Activated naive CD4-positive, alpha-beta T cell (primary cell): ENCODE data around the gene LHPP.

Experiments
- DNase-seq, 4 experiments: peaks; one replicate each; lab custom pipeline; 2025; lab: John Stamatoyannopoulos, UW

The LHPP gene

DNA sequence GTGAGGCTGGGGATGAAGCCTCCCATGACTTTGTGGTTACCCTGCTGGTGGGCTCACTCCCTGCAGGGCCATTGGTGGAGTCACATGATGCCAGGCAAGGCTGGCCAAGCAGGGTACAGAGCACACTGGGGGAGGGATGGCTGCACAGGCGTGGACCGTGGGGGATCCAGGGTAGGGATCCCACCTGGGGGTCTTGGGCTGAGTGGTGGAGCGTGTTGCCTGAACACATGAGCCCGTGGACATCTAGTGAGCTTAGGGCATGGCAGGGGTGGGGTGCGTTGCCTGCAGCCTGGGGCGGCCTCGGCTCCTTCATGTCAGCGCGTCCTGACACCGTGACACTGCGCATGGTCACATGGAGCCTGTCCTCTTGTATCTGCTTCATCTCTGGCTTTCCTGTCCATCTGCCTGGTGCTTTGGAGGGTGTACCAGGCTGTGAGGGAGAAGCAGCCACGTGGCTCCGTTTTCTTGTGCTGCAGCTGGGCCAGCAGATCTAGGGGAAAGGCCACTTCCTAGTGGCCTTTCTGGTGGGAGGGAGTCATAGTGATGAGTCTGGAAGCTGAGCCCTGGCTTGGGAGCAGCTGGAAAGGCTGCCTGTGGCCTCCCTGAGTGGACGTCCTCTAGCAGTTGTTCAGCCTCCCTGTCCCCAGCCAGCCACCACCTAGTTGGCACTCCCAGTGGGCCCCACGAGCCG lies 96.2 kb downstream of the LHPP start:
- no peak for DNase-seq

DNA sequence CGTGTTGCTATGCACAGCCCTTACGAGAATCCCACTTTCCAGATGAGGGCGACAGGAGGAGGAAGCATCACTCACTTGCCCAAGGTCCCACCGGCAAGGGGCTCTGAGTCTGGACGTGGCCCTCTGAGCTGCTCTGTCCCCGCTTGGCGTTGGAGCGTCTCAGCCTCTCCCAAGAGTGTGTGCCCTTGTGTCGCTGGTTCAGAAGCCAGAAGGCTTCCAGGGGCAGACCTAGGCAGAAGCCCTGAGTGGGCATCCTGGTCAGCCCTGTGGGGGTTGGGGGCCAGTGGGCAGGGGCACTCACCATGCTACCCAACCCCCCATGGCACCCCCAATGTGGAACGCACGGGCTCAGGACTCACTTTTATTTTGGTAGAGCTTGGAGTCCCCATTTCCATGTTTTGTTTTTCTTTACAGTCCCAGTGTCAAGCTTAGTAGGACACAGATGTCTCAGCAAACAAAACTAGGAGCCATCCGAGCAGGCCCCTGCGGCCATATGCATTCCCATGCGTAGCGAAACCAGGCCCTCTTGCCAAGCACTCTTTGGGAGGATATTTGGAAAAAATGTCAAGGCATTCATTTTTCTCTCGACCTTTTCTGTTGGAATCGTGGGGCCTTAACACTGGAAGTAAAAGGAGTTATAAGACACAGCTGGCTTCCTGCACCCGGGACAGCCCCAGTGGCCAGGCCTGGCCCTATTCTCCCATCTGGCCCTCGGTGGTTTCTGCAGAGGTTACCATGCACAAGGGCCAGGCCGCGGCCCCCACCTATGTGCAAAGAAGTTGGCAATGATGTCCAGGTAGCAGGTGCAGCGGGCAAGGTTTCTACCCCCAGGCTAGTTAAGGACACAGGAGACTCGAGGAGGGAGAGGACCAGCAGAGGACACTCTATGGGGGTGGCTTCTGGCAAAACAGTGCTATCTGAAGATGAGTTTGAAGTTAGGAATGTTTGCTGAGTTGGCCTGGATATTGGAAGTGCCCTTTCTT lies 97.0 kb downstream of the LHPP start:
- no peak for DNase-seq

DNA sequence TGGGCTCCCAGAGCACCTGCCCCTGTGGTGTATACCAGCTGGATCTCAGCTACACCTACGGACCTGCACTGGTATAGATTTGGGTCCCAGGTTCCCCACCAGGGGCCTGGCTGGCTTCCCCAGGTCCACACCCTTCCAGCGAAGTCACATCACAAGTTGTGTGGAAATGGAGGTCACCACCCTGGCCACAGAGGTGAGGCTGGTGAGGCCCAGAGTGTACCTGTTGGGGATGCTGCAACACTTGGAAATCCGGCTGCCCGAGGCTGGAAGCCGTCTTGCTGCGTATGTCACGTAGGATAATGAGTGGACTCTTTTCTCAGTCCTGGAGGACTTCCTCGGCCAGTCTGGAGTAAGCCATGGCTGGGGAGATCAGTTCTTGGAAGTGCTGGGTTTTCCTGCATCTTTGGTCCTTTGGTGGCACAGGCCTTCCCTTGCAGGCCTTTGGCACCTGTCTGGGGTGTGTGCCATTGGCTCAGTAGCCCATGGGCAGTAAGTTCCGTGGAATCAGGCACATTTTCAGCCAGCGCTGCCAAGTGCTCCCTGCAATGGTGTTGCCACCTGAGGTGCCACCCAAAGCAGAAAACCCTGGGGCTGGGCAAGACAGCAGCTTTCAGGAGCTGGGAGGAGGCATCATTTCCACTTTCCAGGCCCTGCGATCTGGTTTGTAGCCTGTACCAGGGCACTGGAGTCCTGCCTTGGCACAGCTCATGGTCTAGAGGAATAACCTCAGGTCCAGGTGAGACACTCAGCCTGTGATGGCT lies 97.9 kb downstream of the LHPP start:
- no peak for DNase-seq

DNA sequence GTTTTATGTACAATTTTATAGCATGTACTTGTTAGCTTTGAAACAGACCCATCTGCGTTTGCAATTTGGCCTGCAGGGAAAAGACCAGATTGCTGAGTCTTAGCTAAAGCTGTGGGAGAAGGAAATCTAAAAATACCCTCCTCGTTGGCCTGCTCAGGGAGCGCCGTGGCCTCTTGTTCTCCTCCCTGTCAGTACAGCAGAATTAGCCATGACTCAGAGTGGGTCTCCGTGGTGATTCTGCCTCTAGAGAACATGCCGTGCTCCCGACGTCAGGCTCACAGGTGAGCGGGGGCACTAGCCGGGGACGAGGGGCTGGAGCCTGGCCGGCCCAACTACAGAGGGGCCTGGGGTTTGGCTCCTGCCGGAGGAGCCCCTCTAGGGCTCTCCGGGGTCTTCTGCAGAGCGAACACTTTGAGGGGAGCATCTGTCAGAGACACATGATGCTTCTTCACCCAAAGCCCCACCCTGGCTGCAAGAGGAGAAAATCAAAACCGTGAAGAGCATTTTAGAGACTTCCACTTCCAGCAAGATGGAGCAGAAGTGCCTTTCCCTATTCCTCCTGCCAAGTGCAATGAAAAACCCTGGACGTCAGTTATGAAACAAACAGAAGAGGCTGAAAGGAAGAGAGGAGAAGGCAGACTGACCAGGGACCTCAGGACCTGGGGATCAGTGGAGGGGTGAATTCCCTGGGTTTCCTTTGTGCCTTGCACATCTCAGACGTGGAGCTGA lies 98.9 kb downstream of the LHPP start:
- DNase-seq, result no peak

DNA sequence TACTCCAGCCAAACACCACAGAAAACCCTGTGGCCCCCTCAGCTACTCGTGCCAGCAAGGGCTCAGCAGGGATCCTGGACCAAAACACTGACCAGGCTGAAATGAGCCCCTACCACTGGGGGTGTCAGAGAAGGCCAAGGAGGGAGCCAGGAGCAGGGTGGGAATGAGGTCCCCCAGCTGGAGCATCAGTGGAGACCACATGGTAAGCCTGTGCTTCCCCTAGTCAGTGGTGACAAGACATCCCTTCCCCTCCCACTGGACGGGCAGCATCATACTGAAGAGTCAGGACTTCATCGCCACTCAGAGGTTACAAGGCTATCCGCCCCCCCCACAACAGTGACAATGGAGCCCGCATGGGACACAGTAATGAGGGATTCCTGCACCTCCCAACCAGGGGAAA lies 99.6 kb downstream of the LHPP start:
- DNase-seq, result no peak

DNA sequence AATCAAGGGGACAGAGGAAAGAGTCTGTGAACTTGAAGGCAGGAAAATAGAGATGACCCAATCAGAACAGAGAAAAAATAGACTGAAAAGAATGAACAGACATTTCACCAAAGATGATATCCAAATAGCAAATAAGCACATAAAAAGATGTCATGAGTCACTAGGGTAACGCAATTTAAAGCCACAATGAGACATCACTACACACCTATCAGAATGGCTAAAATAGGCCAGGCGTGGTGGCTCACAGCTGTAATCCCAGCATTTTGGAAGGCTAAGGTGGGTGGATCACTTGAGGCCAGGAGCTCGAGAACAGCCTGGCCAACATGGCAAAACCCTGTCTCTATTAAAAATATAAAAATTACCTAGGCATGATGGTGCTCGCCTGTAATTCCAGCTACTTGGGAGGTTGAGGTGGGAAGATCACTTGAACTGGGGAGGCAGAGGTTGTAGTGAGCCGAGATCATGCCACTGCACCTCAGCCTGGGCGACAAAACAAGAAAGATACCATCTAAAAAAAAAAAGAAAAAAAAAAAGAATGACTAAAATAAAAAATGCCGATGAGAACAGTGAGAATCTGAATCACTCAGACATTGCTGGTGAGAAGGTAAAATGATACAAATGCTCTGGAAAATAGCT lies 100.9 kb downstream of the LHPP start:
- DNase-seq, result no peak

DNA sequence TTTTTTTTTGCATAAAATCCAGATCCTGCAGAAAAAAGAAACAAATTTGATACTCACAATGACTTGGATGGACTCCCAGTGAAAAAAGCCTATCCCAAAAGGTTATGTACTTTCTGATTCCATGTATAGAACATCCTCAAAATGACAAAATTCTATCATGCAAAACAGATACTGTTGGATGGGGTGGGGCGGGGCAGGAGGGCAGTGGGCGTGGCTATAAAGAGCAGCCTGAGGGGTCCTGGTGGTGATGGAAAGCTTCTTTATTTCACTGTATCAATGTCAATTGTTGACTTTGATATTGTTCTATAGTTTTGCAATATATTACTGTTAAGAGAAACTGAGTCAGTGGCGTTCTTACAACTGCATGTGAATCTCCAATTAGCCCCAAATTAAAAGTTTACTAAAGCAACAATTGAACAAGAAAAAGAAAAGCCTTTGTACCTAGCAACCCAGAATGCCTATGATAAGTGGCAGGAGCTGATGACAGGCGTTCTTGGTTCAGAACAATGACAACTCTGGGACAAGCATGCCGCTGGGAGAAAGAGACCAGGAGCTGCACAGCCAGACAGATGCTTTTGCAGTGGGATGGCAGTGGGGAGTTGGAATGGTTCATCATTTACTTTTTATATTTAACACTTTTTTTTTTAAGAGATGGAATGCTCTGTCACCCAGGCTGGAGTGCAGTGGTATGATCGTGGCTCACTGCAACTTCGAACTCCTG lies 101.9 kb downstream of the LHPP start:
- no peak for DNase-seq

DNA sequence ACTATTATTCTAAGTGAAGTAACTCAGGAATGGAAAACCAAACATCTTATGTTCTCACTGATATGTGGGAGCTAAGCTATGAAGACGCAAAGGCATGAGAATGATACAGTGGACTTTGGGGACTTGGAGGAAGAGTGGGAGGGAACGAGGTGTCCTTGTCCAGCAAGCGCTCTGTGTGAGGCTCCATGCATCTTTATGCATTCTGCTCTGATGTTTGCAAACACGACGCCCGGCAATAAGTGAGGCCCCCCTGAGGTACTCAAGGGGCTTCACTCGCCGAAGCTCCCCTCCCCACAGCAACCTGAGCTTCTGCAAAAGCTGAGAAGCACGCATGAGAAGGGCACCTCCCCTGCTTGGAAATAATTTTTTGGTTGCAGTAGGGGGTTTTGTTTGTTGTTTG lies 103.3 kb downstream of the LHPP start:
- DNase-seq, result no peak

DNA sequence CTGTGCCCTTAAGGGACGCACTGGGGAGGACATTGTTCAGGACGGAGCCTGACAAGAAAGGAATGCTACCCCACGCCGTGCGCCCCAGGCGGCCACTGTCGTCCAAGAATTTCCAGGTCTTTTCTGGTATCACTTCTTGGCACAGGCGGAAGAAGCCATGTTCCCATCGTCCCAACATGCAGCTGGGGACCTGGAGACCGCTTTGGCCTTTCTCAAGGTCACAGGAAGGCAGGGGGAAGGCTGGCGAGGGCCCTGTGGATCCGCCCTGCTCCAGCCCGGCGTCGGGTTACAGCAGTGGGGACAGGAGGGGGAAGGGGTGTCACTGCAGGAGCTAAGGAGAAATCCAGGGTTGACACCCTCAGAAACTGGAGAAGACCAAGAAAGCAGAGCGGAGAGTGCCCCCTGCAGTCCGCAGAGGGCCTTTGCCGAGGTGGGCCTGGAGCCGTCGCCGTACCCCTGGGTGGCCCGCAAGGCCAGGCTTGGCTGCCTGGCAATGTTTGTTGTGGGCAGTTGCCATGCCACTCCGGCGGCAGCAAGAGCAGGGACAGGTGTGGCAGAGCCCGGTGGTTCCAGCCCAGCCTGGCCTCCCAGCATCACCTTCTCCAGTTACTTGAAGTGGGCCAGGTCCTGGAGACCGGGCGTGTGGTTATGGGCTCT lies 104.1 kb downstream of the LHPP start:
- DNase-seq, result no peak

DNA sequence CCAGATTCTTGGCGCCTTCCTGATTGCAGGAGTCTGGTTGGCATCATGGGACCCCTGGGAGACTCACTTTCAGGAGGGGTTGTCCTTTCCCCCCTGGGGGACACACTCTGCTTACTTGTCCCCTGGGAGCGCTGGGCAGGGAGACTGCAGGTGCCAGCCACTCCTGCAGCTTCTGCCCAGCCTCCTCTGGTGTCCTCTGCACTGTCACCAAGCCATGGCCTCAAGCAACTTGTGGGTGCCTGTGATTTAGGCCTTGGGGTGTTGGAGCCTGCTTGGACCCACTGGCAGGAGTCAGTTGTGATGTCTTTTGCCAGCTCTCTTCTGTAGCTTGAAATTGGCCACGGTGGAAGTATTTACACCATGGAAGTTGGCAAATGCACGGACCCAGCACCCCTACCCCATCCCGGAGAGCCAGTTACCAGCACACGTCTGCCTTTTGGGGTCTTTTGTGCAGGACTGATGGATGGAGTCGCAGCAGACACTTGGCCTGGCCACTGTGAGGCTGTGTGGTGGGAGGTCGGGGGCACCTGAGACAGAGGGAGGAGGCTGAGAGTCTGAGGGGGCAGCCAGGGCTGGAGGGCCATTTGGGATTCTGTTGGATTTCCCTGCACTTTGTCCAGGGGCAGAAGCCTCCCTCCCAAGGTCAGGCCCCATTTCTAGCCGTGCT lies 104.7 kb downstream of the LHPP start:
- DNase-seq, result no peak

DNA sequence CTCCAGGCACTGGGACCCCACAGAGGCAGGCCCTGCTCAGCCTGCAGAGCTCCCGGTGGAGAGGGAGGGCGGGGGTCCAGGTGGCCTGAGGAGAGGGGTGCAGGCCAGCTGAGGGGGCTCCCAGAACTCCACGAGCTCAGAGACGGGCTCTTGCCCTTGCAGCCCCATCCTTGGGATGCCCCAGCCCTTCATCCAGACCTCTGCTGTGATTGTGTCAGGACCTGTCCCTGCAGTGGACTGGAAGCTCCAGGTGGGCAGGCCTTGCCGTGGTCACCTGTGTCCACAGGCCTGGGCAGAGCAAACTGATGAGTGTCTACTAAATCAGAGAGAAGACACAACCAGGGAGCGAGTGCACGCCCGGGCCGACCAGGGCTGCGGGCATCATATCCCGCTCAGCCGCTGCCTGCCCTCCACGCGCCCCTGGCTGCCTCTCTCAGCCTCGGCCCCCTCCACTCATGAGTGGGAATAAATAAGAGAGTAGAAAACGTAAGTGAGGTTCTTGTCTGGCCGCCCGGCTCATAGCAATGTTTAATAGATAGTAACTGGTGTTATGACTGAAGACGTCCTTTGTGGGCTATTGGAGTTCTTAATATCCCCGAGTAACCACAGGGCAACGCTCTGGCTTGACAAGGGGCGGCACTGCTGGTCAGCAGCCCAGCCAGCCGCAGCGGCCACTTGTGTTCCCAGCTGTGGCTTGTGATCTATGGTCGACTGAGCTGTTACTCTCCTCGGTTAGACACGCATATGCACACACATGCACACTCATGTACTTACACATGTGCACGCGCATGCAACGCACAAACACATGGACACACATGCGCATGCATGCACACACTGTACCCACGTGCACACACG lies 105.6 kb downstream of the LHPP start:
- DNase-seq, result no peak

DNA sequence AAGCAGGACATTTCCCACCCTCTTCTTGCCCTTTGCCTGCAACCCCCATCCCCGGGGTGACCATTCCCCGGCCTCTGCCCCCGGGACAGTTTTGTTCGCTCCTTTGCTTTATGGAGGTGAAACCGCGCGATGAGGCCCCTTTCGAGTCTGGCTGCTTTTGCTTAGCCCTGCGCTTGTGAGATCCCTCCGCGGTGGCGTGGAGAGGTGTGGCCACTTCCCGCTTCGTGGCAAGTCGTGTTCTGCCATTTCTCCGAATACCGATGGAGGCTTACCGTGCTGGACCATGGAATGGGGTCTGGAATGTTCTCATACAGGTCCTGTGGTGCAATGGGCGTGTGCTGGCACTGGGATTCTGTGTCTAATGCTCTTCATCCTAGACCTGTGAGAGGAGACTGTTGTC lies 106.7 kb downstream of the LHPP start:
- DNase-seq, result no peak

DNA sequence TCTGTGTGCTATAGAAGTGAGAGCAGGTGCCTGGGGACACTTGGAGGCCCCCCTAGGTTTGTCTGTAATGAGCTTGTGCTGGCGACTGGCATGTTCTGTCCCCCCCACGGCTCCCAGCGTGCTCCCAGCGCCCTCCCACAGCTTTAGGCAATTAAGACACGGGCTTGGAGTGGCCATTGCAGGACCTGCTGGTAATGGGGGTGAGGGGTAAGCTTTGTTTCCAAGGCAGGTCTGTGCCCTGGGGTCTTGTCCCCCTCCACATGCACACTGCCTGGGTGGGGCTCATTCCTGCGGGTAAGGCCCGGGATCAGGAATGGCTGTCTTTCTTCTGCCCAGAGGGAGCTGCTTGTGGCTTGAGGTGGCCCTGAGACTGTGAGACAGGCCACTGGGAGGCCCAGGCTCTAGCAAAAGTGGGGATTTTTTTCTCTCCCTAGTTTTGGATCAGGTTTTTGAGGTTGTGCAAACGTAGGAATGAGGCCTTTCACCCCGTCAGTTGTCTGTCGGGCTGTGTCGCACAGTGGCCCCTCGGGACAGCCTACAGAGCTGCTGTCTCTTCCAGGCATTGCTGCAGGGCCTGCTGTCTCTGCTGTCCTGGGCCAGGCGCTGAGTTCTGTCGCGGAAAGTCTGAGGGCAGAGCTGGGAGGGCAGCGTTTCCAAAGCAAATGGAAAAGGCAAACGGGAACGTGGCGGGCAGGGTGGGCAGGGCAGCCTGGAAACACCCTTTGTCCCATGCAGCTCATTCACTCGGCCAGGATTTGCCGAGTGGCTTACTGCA lies 107.4 kb downstream of the LHPP start:
- no peak for DNase-seq

DNA sequence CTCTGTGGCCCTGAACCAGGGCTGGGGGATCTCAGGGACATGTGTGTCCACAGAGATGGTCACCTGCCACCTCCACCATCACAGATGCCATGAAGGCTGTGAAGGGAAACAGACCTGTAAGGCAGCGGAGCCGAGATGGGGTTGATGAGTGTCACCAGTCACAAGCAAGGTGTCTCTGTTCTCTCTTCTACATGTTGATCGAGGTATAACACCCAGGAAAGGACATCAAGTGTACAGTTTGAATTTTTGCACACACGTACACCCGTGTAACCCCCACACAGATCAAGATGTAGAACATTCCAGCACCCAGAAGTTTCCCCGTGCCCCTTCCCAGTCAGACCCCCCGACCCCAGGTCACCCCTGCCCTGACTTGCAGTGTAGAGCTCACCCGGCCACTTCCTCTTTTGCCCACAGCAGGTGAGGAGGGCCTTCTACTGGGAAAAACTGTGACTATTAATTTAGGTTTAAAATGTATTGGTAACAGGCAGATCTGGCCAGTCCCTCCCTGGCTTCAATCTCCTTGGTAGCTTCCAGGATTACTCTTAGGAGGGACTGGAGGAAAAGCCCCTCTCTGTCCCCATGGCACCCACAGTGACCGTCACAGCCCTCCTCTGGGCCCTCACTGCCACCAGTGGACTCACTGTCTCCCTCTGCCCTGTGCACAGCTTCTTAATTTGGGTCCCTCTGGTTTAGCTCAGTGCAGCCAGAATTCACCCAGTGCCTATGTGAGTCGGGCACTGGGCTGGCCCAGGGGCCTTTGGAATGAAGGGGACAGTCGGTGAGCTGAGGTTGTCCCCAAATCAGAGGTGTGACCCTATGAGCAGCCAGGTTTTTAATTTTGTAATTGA lies 108.2 kb downstream of the LHPP start:
- no peak for DNase-seq

DNA sequence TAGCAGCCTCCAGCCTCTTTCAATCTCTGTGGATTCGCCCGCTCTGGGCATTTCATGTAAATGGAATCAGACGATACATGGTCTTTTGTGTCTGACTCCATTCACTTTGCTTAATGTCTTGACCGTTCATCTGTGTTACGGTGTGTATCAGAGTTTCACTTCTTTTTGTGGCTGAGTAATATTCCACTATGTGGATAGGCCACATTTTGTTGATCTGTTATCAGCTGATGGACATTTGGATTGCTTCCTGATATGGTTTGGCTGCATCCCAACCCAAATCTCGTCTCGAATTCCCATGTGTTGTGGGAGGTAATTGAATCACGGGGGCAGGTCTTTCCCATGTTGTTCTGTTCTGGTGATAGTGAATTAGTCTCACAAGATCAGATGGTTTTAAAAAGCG lies 109.0 kb downstream of the LHPP start:
- no peak for DNase-seq

DNA sequence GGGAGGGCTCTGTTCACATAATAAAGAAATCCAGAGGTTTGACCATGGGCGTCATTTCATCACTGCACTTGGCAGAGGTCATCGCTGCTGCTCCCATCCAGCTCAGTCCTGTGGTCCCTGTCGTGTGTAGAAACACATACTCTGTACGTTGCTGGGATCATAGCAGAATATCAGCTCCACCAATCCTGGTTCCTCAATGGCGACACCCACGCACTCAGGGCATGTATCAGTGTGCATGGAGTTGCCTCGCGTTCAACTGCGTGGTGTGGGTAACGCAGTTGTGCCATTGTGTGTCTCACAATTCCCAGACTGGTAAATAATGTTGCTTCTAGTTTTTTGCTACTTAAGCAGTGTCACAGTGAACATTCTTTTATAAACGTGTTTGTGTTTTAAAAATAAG lies 111.1 kb downstream of the LHPP start:
- no peak for DNase-seq
